GM21447 (cell line): ENCODE data around the gene RUNX1.

Experiments
- ATAC-seq: cut with Tn5 transposase; IDR thresholded peaks from one replicate; pipeline ENCODE4 v1.9.1; 2021; ENCODE audit not compliant: unreplicated experiment

RUNX1 gene

DNA sequence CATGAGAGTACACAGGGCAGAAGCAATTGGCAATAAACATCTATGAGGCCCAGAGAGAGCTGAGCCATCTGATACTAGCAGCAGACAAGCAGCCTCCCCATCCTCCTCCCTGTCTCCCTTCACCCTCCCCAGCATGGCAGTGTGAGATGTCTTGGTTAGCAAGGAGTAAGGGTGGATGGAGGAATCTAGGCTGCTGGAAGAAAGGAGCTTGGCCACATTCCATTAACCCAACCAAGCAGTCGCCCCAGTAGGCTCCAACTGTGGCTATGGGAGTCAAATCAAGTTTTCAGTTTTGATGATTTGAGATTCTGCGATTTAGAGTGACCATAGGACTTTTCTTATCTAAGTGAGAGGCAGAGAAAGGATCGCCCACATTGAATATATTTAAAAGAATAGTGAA is 12.9 kb upstream of the RUNX1 start:
- no peak for ATAC-seq

DNA sequence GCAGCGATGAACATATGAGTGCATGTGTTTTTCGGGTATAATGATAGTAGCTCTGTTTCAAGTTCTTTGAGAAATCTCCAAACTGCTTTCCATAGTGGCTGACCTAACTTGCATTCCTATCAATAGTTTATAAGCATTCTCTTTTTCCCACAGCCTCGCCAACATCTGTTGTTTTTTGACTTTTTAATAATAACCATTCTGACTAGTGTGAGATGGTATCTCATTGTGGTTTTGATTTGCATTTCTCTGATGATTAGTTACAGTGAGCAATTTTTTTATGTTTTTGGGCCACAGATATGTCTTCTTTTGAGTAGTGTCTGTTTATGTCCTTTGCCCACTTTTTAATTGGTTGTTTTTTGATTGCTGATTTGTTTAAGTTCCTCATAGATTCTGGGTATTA is 10.6 kb upstream of the RUNX1 start:
- no peak for ATAC-seq

DNA sequence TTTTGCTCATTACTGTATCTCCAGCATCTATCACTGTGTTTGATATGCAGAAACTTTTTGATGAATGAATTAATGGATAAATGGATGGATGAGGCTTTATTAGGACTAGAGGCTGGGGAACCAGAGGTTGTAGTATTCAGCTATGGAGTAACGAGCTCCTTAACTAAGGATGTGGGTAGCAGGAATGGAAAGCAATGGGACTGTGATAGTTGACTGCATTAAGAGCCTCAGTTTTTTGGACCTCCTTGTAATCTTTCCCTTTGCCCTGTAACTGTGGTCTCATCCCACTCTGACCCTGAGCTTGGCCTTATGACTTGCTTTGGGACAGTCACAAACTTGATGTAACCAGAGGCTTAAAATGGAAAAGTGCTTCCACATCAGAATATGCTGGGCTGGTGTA is 9.0 kb upstream of the RUNX1 start:
- ATAC-seq: no peak

DNA sequence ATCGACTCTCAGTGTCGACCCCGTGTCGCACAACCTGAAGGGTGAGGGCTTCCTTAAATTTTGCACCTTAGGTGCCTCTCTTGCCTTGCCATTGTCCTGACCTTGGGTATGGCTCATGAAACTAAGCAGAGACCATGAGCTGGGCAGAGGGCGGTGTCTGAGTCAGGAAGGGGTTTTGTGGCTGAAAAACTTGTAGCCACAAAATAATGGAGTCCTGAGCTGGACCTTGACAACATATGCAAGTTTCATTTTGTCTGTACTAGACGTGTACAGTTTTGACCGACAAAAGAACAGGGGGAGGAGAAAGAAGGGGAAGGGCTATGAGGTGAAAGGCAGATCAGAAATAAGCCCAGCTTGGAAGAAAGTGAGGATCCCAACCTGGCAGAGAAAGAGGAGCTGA is 8.3 kb upstream of the RUNX1 start:
- ATAC-seq: no peak

DNA sequence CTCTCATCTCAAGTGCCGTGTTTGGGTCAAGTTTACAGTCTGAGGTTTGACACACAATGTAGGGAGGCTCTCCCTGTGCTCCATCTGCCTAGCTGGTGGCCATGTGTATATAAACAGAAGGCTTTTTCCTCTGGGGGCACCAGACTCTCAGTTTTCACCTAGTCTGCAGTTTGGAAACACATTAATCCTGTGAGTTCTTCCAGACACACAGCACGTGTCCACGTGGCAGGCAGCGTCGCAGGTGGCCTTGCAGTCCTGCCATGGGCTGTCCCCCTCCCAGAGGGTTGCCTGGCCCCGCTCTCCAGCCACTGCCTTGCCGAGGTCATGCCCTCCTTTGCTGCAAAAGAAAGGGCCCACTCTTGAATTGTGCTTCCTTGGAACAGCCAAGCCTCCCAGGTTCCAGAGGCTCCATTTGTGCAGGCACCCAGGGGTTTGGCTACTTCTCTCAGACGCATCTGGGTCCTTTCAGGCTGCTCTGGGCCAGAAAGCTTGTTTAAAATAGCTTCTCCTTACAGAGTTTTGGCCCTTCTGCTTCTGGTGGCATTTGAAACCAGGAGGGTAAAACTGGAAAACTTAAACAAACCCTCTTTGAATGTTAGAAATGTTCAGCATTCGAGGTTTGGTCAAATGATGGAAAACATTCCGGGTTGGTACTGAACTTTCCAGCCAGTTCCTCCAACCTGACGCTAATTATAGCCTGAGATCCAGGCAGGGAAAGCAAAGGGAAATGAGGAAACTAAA is 4.4 kb upstream of the RUNX1 start:
- ATAC-seq: no peak

DNA sequence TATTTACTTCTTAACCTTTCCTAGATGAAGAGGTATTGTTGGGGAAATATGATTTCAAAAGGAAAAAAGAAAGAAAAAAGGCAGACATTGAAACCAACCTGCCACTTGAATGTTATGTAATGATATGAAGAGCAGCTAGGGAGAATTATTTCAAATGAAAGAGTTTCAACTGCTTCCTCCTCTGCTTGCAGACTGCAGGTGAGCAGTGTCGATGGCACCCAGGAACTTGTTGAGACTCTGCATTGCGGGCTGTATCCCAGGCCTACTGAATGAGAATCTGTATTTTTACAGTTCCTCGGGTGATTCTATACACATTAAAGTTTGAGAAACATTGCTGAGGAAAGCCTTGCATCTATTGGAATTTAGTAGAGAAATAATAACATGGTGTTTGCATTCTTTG is 3.7 kb upstream of the RUNX1 start:
- no peak for ATAC-seq

DNA sequence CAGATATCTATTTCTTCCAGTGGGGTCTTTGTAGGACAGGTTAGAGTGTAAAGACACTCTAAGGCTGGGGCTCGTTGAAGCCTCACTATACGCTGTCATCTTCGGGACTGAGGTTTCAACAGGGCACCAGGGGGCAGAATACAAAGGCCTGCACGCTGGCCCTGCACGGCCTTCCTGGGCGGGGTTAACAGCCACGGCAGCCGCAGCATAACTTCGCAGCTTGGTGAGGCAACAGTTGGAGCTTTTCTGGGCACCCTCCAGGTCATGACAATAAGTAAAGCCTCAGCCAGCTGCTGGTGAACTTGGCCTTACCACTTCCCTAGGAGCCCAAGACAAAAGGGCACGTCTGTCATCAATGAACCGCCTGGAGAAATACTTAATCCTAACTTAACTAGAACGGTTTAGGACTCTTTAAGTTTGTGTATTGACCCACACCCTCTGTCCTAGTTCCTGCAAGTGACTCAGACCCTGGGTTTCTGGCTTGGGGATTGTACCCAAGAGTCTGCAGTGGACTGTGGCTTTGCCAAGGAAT is 2.3 kb upstream of the RUNX1 start:
- ATAC-seq: no peak

DNA sequence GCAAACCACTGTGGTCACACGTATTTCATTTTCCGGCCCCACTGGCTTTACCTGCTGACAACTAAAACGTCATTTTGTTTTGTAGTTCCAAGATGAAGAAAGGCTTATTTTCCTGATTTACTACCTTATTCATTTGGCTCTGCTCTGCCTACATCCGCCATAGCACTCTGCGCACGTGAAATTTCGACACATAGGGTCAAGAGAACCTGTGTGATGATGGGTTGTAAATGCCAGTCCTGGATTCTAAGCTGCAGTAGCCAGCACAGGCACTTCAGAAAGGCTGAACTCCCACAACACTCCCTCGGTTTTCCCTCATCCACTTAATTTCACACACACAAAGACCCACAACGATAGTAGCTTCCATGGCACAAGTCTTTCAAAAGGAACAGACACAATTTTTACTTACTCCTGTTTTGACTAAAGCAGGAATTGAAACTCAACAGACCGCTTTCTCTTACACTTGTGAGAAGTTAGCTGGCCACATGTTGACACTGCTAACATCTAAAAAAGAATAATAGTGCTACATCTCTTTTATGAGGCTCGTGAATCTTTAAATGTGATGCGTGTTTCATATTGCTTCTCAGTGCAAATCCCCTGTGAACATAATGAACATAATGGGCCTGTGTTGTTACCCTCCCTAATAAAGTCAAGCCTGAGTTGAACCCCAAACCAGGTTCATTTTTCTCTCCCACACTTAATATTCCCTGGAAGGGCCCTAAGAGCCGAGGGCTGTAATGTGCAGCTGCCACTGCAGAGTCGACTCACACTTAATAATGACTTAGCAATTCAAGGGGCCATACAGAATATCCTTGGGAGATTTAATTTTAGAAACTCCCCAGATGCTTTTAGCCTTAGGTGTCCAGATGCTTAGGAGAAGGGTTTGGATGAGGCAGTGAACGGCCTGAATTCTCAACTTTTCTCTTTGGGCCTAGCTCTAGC is 1.5 kb upstream of the RUNX1 start:
- ATAC-seq: peak; percentile 26

DNA sequence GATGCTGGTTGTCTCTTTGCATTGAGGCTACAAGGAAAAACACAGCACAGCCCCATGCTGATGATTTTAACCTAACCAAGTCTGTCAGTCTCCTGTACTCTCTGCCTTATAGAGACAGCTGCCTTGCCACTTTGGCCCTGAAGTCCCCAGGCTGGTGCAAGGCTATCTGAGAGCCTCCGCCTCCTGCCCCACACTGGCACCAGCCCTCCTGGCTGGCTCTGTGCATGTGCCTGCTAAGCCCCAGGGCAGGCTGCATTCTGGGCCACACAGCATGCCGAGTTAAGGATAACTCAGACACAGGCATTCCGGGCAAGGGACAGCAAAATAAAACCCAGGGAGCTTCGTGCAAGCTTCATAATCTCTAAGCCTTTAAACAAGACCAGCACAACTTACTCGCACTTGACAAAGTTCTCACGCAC is 910 bp downstream of the RUNX1 start:
- no peak for ATAC-seq

DNA sequence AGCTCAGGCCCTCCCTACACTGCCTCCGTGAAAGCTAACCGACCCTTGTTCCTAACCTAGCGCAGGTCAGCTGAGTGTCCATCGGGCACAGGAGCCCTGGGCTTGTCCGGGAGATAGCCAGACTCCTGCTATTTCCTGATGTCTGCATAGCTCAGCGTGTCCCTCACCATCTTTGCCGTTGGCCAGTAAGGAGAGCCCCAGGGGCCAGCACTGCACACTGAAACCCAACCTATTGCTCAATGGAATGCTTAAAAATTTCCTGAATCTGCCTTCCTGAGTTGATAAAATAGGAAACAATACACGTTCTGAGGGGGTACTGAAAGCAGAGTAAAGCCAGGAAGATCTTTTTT is 2.2 kb downstream of the RUNX1 start:
- no peak for ATAC-seq

DNA sequence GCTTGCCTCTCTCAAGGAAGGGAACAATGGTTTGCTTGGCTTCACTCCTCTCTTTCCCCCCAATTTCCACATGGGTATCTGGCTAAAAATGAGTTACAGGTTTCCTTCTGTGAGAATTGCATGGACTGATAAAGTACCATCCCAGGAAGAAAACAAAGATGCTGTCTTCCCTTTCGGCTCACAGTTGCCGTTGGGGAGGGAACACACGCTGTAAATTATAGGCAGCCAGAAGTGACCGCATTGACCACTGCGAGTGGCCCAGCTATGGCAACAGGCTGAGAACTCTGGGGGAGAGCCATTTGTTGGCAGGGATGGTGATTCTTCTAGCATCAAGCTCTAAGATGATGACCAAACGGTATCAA is 2.9 kb downstream of the RUNX1 start:
- ATAC-seq: no peak

DNA sequence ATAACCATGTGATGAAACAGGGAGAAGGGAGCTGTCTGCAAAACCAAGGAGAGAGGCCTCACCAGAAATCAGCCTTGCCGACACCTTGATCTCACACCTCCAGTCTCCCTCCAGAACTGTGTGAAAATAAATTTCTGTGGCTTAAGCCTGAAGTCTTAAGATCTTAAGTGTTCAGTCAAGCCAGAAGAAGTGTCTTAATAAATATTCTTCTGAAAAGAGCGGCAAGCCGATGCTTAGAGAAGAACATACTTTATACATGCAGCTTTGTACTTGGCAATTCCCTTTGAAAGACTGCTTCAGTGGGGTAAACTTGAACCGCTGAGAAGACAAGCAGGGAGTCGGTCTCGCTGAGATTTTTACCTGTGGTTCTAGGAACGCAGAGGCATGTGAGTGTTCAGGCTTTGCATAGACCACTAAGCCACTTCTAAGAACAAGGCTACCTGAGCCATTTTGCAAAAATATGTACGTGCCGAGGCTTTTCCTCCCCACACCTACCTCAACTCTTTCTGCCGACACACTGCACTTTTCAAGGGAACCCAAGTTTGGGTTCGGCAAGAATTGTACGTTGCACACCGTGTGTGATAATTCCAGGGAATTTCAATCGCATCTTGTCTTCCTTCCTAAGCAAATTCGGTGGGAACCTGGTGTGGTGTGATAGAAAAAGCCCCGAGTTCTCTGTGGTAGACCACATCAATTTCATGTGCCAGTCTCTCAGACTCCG is 3.4 kb downstream of the RUNX1 start:
- no peak for ATAC-seq

DNA sequence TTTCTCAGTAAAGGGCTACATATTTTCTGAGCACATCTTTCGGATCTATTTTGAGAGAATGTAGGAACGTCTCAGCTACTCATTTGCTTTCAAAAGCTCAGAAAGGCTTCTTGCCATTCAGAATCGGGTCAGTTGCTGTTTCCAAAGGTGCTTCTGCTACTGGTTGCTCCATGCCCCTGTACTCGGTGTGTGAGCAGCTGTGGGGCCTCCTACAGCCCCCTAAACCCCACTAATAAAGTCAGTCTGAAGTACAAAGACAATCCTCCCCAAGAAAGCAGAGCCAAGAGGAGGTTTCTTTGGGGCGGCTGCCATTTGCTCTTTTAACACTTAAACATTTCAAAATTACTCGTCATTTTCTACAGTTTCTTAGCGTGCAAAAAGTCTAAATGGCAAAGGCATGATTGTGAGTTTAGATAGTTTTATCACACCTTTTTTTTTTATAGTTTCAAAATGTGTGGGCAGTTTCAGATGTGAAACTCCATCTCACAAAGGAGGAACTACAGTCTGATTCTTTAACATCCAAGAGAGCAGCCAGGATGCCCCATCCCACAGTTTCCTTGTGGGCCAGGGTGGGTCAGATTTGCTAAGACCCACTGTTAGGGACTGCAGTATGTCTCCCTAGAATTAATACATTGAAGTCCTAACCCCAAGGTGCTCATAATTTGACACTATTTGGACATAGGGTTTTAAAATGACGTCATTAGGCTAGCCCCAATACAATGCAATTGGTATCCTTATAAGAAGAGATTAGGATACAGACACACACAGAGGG is 4.1 kb downstream of the RUNX1 start:
- ATAC-seq: no peak

DNA sequence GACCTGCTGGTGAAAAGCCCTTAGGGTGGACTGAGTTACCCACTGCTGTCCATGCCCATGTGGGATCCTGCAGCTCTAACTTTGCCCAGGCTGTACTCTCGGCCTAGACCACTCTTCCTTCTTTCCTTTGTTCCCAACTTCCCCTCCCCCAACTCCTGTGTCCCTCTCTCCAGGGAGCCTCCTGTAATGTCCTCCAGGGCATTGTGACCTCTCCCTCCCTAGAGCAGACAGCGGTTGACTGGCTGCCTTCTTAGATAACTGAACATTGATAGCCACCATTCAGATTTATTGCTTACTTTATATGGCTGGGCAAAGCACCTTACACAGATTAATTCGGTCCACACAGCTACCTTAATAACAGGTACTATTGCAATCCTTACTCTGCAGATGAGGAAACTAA is 5.0 kb downstream of the RUNX1 start:
- ATAC-seq: no peak

DNA sequence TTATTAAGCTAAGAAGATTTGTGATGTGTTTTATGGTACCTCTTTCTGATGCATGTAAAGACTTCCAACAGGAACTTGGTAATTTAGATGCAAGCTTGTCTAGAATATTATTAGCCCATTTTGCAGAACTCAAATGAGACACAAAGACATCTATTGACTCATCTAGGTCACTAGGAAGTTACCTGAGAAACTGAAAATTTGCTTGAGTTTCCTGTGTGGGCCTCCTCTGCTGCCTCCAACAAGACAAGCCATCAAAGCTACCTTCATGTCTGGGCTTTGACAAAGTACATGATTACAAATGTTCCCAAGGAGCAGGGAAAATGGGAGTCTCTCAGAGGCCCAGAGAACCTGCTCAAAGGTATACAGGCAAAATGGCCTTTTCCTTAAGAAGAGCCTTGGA is 5.6 kb downstream of the RUNX1 start:
- ATAC-seq: no peak

DNA sequence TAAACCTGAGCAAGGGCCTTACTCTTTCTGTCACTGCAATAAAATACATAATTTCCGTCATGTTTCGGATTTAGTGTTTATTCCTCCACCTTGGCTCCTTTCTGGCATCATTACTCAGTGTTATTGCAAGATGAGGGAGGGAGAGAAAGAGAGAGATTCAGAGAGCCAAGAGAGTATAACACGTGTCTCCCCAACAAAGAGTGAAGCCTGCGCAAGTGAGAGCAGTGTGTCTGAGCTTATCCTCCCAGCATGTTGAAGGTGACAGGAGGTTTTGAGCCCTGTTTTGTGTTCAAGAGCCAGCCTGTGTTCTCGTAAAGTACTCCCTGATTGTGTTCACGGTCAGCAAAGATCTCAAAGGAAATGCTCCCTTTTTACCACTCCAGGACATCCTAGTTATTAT is 6.3 kb downstream of the RUNX1 start:
- ATAC-seq: no peak

DNA sequence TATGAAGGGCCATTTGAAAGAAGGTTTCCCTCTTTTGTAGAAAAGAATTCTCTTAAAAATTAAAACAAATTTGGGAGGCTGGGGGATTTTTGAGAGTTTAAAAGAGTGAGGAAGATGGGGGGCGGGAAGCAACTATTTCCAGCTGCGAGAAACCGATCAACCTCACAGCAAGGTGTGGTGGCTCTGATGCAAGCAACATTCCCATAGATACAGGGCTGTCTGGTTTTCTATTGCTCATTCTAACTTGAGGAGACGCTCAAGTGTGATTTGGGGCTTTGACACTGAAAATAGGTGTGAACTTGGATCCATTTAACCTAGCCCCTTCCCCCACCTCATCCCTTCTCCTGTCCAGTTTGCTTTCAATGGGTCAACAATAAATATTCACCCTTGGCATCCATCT is 7.2 kb downstream of the RUNX1 start:
- ATAC-seq: no peak

DNA sequence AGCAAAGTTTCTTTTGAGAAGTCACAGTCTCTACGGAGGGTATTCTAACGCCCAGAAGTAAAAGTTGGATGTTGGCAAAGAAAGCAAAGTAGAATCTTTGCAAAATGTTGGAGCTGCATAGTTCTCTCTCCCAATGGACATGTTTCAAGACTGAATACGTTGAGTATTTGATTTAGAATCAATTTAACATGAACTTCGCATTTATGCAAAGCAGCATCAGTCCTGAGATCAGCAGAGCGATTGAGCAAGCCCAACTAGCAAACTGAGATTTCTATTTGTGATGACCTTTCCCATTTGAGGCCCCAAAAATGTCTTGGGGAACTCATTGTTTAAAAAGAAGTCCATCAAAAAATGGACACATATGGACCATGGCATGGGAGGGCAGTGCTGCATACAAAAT is 8.0 kb downstream of the RUNX1 start:
- no peak for ATAC-seq

DNA sequence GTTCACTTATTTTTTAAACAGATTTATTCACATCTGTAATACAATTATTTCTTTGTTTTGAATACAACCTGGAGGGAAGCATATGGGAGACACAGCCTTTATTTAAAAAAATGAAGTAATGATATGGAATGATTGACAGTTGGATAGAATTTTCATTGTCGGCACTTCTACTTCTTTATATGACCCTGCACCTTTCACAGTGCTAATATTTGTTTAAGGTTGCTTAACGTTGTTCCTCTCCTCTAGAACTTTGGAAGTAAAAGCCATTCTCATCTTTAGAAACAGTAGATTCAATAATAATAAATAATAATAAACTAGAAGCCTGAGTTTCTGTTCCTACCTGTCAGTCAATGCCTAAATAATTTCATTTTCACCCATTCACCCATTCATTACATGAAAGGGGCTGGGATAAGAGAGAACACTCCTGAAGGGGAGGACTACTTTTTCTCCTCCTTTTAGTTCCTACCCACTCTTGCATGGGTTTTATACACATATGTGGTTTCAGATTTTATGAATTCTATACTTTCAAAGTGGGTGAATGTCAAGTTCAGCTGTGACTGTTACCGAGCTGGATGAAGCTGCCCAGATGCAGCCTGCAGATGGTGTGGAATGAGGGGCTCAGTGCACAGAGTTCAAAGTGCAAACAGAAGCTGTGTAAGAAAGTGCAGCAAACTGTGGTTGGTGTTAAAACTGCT is 9.4 kb downstream of the RUNX1 start:
- ATAC-seq: no peak

DNA sequence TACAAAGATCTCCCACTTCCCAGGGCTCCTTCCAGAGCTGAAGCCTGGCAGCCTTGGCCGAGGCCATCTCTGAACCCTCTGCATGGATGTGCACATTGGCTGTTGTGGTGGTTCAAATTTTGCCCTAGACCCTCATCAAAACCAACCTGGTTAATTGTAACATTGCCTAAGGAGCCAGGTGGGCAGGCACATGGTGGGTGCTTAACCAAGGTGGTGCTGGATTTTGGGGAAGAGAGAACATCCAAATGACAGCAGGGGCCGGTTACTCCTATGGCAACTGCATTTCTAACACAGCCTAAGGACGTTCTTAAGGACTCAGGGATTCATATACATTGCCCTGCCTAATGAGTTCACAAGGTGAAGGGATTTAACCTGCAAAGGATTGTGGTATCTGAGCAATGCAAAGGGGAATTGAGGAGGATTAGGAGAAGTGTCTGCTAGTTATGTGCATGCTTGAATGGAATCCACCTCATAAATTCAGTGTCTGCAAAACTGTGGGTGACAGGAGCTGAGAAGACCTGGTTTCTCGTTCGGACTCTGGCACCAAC is 10.3 kb downstream of the RUNX1 start:
- ATAC-seq: no peak
